Liver (tissue), 9 donors: ENCODE measurements around the gene FRS2. TPM values are rescaled to one million over a fixed set of nuclear protein-coding genes. Genes with fewer than 3 reads are reported as not detected.
A peak's percentile ranks its signal among the peaks of the same experiment; 100 is the strongest.

Experiments
- DNase-seq: peaks from one replicate; pipeline ENCODE4 v3.0.0-alpha.2; 2017; ENCODE audit warnings: low spot score
- H3K27ac ChIP-seq, 2 donors: one replicate each; pipeline ENCODE4 v1.7.0; 2013; ENCODE audit warnings: inconsistent platforms in 2 of 2, low read length in 2 of 2, control low read depth in 1 of 2, low read depth in 1 of 2, mild to moderate bottlenecking in 1 of 2
- H3K27me3 ChIP-seq, 4 donors: one replicate each; pipeline versions ENCODE4 v1.6.1 to v1.7.0; 2013; ENCODE audit warnings: low read length in 3 of 4, inconsistent platforms in 1 of 4, mild to moderate bottlenecking in 1 of 4, moderate library complexity in 1 of 4; ENCODE audit not compliant: control insufficient read depth in 4 of 4, insufficient read depth in 4 of 4
- H3K36me3 ChIP-seq, 4 donors: one replicate each; pipeline versions ENCODE4 v1.6.1 to v1.7.0; 2013; ENCODE audit warnings: low read length in 3 of 4, mild to moderate bottlenecking in 3 of 4, low read depth in 1 of 4, moderate library complexity in 1 of 4; ENCODE audit not compliant: control insufficient read depth in 4 of 4, insufficient read depth in 3 of 4
- H3K4me1 ChIP-seq, 4 donors: one replicate each; pipeline versions ENCODE4 v1.6.1 to v1.7.0; 2013; ENCODE audit warnings: low read length in 3 of 4, mild to moderate bottlenecking in 3 of 4, moderate library complexity in 1 of 4; ENCODE audit not compliant: control insufficient read depth in 4 of 4, insufficient read depth in 4 of 4
- H3K4me3 ChIP-seq, 3 donors: one replicate each; pipeline versions ENCODE4 v1.6.1 to v1.7.0; 2013; ENCODE audit warnings: low read length in 3 of 3, control low read depth in 1 of 3, low read depth in 1 of 3, mild to moderate bottlenecking in 1 of 3
- H3K9ac ChIP-seq, 2 donors: one replicate each; pipeline ENCODE4 v1.7.0; 2013; ENCODE audit warnings: low read length in 2 of 2, mild to moderate bottlenecking in 2 of 2, moderate library complexity in 2 of 2, control low read depth in 1 of 2, low read depth in 1 of 2
- H3K9me3 ChIP-seq, 4 donors: one replicate each; pipeline versions ENCODE4 v1.6.1 to v1.7.0; 2013; ENCODE audit warnings: low read length in 3 of 4; ENCODE audit not compliant: control insufficient read depth in 4 of 4
- EGR1 ChIP-seq, 2 donors: IDR thresholded peaks; 2 replicates each; pipeline ENCODE4 v1.6.1; 2016 to 2018; ENCODE audit warnings: antibody characterized with exemption in 2 of 2, low read depth in 2 of 2
- GABPA ChIP-seq, 2 donors: IDR thresholded peaks in 1 of 2; conservative IDR thresholded peaks in 1 of 2; 2 replicates each; pipeline ENCODE4 v1.6.1; 2016; ENCODE audit warnings: antibody characterized with exemption in 2 of 2, mild to moderate bottlenecking in 1 of 2, moderate library complexity in 1 of 2
- HNF4A ChIP-seq, 2 donors: conservative IDR thresholded peaks; 2 replicates each; pipeline ENCODE4 v1.6.1; 2016; ENCODE audit warnings: antibody characterized with exemption in 2 of 2, mild to moderate bottlenecking in 2 of 2
- HNF4G ChIP-seq: IDR thresholded peaks from 2 replicates; pipeline ENCODE4 v1.6.1; 2016; ENCODE audit warnings: antibody characterized with exemption
- JUND ChIP-seq, 2 donors: IDR thresholded peaks; 2 replicates each; pipeline ENCODE4 v1.6.1; 2016; ENCODE audit warnings: antibody characterized with exemption in 2 of 2
- NR2F2 ChIP-seq: IDR thresholded peaks from 2 replicates; pipeline ENCODE4 v1.6.1; 2016; ENCODE audit warnings: antibody characterized with exemption
- RAD21 ChIP-seq, 2 donors: IDR thresholded peaks; 2 replicates each; pipeline ENCODE4 v1.6.1; 2016; ENCODE audit warnings: antibody characterized with exemption in 2 of 2, mild to moderate bottlenecking in 2 of 2
- SP1 ChIP-seq: IDR thresholded peaks from 2 replicates; pipeline ENCODE4 v1.6.1; 2018; ENCODE audit warnings: antibody characterized with exemption, mild to moderate bottlenecking
- YY1 ChIP-seq: IDR thresholded peaks from 2 replicates; pipeline ENCODE4 v1.6.1; 2016; ENCODE audit warnings: antibody characterized with exemption, mild to moderate bottlenecking
- WGBS: extraction: QIAGEN DNeasy Blood & Tissue Kit; methylation state at CpG from one replicate; pipeline ENCODE4 v1.1.7; 2013; 5-methylcytosine and 5-hydroxymethylcytosine counted together
- polyA plus RNA-seq, 2 donors: library from polyadenylated mRNA; stranded (reverse) in 1 of 2; unstranded in 1 of 2; fragments of 200-250 nt in 1 of 2; fragments of >200 nt in 1 of 2; fragmentation: Nextera tagmentation in 1 of 2; extraction: Ambion mirVana in 1 of 2; gene quantifications; one replicate each; pipeline versions ENCODE4 v1.2.1 to v1.2.3, GENCODE V29; 2013 to 2015
- total RNA-seq, 2 donors: library from RNA; depleted of rRNA; stranded (reverse); fragments of >200 nt; gene quantifications; one replicate each; pipeline ENCODE4 v1.2.3, GENCODE V29; 2014
- TF ChIP-seq, protein P1 (sequence below): IDR thresholded peaks from 2 replicates; pipeline ENCODE4 v1.6.1; 2016; ENCODE audit warnings: antibody characterized with exemption, mild to moderate bottlenecking
- TF ChIP-seq, protein P2 (sequence below): fragments of 150-350 bp; IDR thresholded peaks from 2 replicates; pipeline ENCODE4 v1.5.1; 2017; ENCODE audit warnings: improper control_type of control experiment, low read depth, low read length; ENCODE audit not compliant: missing input control
- donor health status: healthy.
- donor health status: healthy.
- donor health status: healthy.
- donor health status: healthy.
- donor health status: healthy.

Gene FRS2
- total and polyA plus RNA-seq, 4 donors = 7.0 to 24.0 (median 21.9) TPM

DNA sequence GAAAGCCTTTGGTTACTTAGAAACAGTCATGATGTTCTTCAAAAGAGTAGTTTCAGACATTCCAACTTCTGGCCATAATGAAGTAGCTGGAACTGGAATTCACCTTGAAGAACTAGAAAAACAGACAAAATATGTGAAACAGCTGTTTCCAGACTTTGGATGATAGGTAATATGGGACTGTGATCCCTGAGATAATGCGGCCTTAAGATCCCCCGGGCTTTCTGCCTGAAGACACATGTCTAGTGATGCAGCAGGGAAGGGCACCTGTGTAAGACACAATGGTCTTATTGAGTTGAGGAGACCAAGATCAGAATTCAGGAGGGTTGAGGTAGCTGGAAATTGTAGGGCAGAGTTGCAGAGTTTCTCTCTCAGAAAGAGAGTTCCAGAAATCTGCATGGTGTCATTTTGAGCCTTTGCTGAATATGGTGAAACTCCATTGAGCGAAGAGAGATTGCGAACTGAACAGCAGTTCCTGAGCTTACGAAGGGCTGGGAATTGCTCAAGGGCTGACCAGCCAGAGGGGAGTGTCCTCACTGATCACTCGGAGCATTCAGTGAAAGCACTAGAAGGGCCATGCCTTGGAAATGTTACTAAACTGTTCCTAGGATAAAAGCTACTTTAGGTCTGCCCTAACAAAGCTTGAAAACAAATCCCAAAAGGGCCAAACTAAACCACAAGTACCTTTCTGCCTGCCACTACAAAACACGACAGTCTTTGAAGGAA is 41.7 kb upstream of the FRS2 start (continued):
- TF ChIP-seq, protein P1, sequence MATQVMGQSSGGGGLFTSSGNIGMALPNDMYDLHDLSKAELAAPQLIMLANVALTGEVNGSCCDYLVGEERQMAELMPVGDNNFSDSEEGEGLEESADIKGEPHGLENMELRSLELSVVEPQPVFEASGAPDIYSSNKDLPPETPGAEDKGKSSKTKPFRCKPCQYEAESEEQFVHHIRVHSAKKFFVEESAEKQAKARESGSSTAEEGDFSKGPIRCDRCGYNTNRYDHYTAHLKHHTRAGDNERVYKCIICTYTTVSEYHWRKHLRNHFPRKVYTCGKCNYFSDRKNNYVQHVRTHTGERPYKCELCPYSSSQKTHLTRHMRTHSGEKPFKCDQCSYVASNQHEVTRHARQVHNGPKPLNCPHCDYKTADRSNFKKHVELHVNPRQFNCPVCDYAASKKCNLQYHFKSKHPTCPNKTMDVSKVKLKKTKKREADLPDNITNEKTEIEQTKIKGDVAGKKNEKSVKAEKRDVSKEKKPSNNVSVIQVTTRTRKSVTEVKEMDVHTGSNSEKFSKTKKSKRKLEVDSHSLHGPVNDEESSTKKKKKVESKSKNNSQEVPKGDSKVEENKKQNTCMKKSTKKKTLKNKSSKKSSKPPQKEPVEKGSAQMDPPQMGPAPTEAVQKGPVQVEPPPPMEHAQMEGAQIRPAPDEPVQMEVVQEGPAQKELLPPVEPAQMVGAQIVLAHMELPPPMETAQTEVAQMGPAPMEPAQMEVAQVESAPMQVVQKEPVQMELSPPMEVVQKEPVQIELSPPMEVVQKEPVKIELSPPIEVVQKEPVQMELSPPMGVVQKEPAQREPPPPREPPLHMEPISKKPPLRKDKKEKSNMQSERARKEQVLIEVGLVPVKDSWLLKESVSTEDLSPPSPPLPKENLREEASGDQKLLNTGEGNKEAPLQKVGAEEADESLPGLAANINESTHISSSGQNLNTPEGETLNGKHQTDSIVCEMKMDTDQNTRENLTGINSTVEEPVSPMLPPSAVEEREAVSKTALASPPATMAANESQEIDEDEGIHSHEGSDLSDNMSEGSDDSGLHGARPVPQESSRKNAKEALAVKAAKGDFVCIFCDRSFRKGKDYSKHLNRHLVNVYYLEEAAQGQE = no peak
- TF ChIP-seq NR2F2 (no peak), HNF4A (conservative IDR thresholded peaks at IDR 0.05) (no peak), GABPA (IDR thresholded peaks at IDR 0.05 in 1 of 2, conservative IDR thresholded peaks at IDR 0.05 in 1 of 2) (no peak), JUND (IDR thresholded peaks at IDR 0.05) (no peak), EGR1 (IDR thresholded peaks at IDR 0.05; ENCODE audit: low read depth in 2 of 2) (no peak)
- TF ChIP-seq, protein P2, sequence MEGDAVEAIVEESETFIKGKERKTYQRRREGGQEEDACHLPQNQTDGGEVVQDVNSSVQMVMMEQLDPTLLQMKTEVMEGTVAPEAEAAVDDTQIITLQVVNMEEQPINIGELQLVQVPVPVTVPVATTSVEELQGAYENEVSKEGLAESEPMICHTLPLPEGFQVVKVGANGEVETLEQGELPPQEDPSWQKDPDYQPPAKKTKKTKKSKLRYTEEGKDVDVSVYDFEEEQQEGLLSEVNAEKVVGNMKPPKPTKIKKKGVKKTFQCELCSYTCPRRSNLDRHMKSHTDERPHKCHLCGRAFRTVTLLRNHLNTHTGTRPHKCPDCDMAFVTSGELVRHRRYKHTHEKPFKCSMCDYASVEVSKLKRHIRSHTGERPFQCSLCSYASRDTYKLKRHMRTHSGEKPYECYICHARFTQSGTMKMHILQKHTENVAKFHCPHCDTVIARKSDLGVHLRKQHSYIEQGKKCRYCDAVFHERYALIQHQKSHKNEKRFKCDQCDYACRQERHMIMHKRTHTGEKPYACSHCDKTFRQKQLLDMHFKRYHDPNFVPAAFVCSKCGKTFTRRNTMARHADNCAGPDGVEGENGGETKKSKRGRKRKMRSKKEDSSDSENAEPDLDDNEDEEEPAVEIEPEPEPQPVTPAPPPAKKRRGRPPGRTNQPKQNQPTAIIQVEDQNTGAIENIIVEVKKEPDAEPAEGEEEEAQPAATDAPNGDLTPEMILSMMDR = no peak

DNA sequence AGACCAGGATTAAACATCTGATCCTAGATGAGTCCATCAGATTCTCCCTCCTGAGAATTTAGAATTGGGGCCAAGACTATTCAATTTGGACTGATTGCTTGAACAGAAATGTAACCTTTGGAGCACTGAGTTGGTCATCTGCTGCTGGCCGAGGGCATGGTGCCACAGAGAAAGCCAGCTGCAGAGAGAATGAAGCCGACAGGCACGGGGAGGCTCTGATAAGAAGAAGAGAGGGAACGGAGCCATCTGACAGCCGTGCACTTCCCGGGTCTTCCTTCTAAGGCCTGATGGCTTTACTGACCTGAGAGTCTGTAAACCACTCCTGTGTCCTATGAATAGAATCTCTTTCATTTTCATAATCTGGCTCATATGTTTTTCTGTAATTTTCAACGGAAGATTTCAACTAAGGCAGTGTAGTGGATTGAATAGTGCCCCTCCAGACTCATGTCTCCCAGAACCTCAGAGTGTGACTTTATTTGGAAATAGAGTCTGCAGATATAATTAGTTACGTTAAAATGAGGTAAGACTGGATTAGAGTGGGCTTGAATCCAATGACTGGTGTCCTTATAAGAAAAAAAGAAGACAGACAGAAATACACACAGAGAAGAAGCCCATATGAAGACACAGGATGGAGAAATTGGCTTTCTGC is 39.1 kb upstream of the FRS2 start:
- Histone ChIP-seq H3K9me3 (no peaks in the 10 kb centered on the region), H3K36me3 (no peaks in the 10 kb centered on the region), H3K27ac (no peak overlapping the region), H3K4me1 (peaks cover 3 to 12% (median 6%) of the 10 kb centered on the region in 4 donors), H3K27me3 (no peaks in the 10 kb centered on the region), H3K4me3 (no peak overlapping the region), H3K9ac (no peak overlapping the region)
- WGBS = 42% methylated on average over 8 of the region's 8 CpGs
- TF ChIP-seq NR2F2 (no peak), HNF4G (peak; percentile 15), YY1 (peak; percentile 39), RAD21 (IDR thresholded peaks at IDR 0.05) (peak in 1 of 2 donors; percentile 14), HNF4A (conservative IDR thresholded peaks at IDR 0.05) (peak; percentile 61 to 64), SP1 (peak; percentile 11)
- TF ChIP-seq, protein P1 = no peak
- DNase-seq = no peak
